Fibroblast of the aortic adventitia (primary cell): ENCODE data around the gene PLEKHM3. TPM values are rescaled to one million over a fixed set of nuclear protein-coding genes. Genes with fewer than 3 reads are reported as not detected.
"Not testable (repeated sequence)": the region's sequence is repeated elsewhere in the genome, so short reads cannot be mapped to it uniquely, and the experiment has no call there.

ENCODE experiments used
- DNase-seq: peaks from one replicate; pipeline ENCODE4 v3.0.0-alpha.2; 2010; ENCODE audit warnings: low read depth
- H3K4me3 ChIP-seq: 2 replicates; pipeline ENCODE4 v1.5.1; 2011; ENCODE audit warnings: low read depth, mild to moderate bottlenecking, control low read depth, low read length, moderate library complexity
- total RNA-seq: library from RNA; depleted of rRNA; stranded (reverse); fragments of >200 nt; gene quantifications from 2 replicates; pipeline ENCODE4 v1.2.3, GENCODE V29; 2012; ENCODE audit warnings: low replicate concordance
- TF ChIP-seq, protein P1 (sequence below): IDR thresholded peaks from 2 replicates; pipeline ENCODE4 v1.5.1; 2011; ENCODE audit warnings: mild to moderate bottlenecking, low read length, control low read depth, inconsistent platforms; ENCODE audit not compliant: insufficient read depth

PLEKHM3 gene
- total RNA-seq, 1 donor = 15.1 TPM

- no peak overlapping the region for H3K4me3 ChIP-seq
- TF ChIP-seq, protein P1, sequence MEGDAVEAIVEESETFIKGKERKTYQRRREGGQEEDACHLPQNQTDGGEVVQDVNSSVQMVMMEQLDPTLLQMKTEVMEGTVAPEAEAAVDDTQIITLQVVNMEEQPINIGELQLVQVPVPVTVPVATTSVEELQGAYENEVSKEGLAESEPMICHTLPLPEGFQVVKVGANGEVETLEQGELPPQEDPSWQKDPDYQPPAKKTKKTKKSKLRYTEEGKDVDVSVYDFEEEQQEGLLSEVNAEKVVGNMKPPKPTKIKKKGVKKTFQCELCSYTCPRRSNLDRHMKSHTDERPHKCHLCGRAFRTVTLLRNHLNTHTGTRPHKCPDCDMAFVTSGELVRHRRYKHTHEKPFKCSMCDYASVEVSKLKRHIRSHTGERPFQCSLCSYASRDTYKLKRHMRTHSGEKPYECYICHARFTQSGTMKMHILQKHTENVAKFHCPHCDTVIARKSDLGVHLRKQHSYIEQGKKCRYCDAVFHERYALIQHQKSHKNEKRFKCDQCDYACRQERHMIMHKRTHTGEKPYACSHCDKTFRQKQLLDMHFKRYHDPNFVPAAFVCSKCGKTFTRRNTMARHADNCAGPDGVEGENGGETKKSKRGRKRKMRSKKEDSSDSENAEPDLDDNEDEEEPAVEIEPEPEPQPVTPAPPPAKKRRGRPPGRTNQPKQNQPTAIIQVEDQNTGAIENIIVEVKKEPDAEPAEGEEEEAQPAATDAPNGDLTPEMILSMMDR = no peak
- DNase-seq = no peak
These were observed 106.0 kb downstream of the PLEKHM3 start for GRCh38 chr2:207919164-207919919.

DNA sequence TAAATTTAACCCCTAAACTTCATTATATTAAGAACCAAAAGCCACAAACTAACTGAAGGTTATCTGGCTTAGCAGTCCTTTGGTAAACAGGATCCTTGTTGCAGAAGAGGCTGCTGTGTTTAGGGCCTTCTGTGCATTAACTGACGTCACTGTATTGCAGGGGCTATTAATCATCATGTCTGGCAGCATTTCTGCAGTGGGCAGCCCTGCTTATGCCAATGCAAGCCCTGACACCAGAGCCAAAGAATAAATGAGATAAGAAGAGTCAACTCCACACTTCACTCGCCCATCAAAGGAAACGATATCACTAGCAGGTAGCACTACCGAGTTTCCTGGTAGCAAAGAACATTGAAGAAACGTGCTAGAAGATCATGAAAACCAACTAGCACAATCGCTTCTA lies 110.6 kb downstream of the PLEKHM3 start:
- TF ChIP-seq, protein P1 = no peak
- H3K4me3 ChIP-seq = no peak overlapping the region
- no peak for DNase-seq

- DNase-seq = no peak
- TF ChIP-seq, protein P1 = no peak
- no peak overlapping the region for H3K4me3 ChIP-seq
These were observed 111.5 kb downstream of the PLEKHM3 start for GRCh38 chr2:207913772-207914358.

DNA sequence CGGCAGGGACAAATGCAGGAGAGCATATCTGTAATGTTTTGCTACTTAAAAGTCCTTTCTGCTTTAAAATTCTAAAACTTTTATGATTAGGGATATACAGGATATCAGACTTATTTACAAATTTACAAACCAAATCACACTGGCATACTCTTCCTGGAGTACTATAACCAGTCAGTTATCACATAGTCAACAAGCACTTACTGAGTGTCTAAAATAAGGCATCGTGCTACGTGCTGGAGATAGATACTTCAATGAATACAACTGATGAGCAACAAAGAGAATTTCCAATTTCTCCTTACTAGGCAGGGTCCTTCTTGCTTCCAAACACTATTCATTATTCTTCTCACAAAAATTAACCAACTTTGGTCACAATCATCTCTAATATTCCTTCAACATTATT lies 113.5 kb downstream of the PLEKHM3 start:
- no peak for DNase-seq
- no peak overlapping the region for H3K4me3 ChIP-seq
- TF ChIP-seq, protein P1 = no peak

DNA sequence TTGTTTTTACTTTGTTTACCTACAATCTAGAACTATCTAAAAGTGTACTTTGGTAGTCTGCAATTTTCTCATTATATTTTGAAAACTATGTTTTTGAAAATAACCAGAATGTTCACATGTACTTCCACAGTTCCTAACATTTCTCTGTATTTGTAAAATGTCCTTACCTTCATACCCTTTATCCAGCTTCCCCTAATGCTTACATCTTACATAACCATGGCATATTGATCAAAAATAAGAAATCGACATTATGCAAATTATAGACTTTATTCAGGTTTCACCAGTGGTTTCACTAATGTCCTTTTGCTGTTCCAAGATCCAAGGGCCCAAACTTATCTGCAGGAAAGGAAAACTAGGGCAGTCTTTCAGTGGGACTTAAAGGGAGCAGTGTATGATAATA lies 114.1 kb downstream of the PLEKHM3 start:
- no peak overlapping the region for H3K4me3 ChIP-seq
- no peak for DNase-seq
- TF ChIP-seq, protein P1 = no peak

- DNase-seq, H3K4me3 ChIP-seq: not testable (repeated sequence)
These were observed 118.8 kb downstream of the PLEKHM3 start for GRCh38 chr2:207906495-207906894.

DNA sequence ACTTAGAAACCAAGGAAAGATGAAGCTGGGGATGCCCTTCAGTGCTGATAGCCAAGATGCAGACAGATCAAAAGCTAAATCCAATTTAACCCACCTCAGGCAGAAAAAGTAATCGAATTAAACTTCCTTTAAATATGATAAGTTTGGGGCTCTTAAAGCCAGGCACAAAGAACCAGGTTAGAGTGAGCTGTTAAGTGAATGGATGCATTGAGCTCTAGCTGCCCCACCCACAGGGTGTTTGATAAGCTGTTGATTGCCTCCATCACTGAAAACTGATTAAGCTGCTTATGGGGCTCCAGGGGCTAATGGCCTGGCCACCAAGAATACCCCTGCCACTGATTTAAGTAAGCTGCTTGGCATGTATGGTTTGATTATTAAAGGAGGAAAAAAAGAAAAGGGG lies 119.8 kb downstream of the PLEKHM3 start:
- no peak overlapping the region for H3K4me3 ChIP-seq
- DNase-seq = no peak
- TF ChIP-seq, protein P1 = no peak
